Spleen (tissue), 13 donors: ENCODE data around the gene CARD16. TPM values are rescaled to one million over a fixed set of nuclear protein-coding genes. Genes with fewer than 3 reads are reported as not detected.
"Not testable (repeated sequence)": the region's sequence is repeated elsewhere in the genome, so short reads cannot be mapped to it uniquely, and the experiment has no call there.

Experiments used
- DNase-seq: peaks from one replicate; pipeline ENCODE4 v3.0.0-alpha.2; 2020
- H3K27ac ChIP-seq, 8 donors: fragments of 200-600 bp; sonication (generic) in 7 of 8; 1 replicate in 4 of 8; 2 replicates in 4 of 8; pipeline versions ENCODE4 v1.5.0 to v1.8.0; 2016 to 2021; ENCODE audit warnings: inconsistent platforms in 4 of 8, mild to moderate bottlenecking in 4 of 8, moderate library complexity in 1 of 8
- H3K27me3 ChIP-seq, 7 donors: fragments of 200-600 bp; sonication (generic) in 6 of 7; replicated peaks in 1 of 7; 1 replicate in 4 of 7; 2 replicates in 3 of 7; pipeline versions ENCODE4 v1.5.0 to v1.8.0; 2016 to 2021; ENCODE audit warnings: inconsistent platforms in 3 of 7, mild to moderate bottlenecking in 1 of 7
- H3K36me3 ChIP-seq, 6 donors: fragments of 200-600 bp; sonication (generic) in 5 of 6; 1 replicate in 4 of 6; 2 replicates in 2 of 6; pipeline versions ENCODE4 v1.5.0 to v1.8.0; 2016 to 2021; ENCODE audit warnings: inconsistent platforms in 2 of 6
- H3K4me1 ChIP-seq, 6 donors: fragments of 200-600 bp; sonication (generic) in 5 of 6; 1 replicate in 3 of 6; 2 replicates in 3 of 6; pipeline versions ENCODE4 v1.5.0 to v1.8.0; 2016 to 2021; ENCODE audit warnings: inconsistent platforms in 3 of 6
- H3K4me3 ChIP-seq, 8 donors: fragments of 200-600 bp; sonication (generic) in 7 of 8; 1 replicate in 4 of 8; 2 replicates in 4 of 8; pipeline versions ENCODE4 v1.5.0 to v1.8.0; 2016 to 2021; ENCODE audit warnings: inconsistent platforms in 4 of 8, mild to moderate bottlenecking in 4 of 8, moderate library complexity in 2 of 8
- H3K9me3 ChIP-seq, 8 donors: fragments of 200-600 bp; sonication (generic) in 7 of 8; 1 replicate in 4 of 8; 2 replicates in 4 of 8; pipeline versions ENCODE4 v1.5.0 to v1.8.0; 2016 to 2021; ENCODE audit warnings: inconsistent platforms in 4 of 8
- CTCF ChIP-seq, 11 experiments: fragments of 200-600 bp in 7 of 11; fragments of 450-650 bp in 4 of 11; sonication (generic) in 4 of 11; IDR thresholded peaks in 8 of 11; conservative IDR thresholded peaks in 3 of 11; 1 replicate in 7 of 11; 2 replicates in 4 of 11; pipeline versions ENCODE4 v1.4.0 to v1.8.0; 2016 to 2021; ENCODE audit warnings: antibody characterized with exemption in 11 of 11, inconsistent platforms in 4 of 11, mild to moderate bottlenecking in 1 of 11
- POLR2A ChIP-seq, 3 donors: fragments of 450-650 bp; IDR thresholded peaks; one replicate each; pipeline ENCODE4 v1.5.1; 2017; ENCODE audit warnings: antibody characterized with exemption in 3 of 3, mild to moderate bottlenecking in 1 of 3
- POLR2AphosphoS5 ChIP-seq, 3 donors: sonication (generic); formaldehyde crosslinking; IDR thresholded peaks; one replicate each; pipeline ENCODE4 v1.5.1; 2017; ENCODE audit warnings: antibody characterized with exemption in 3 of 3
- WGBS, 5 donors: extraction: QIAGEN DNeasy Blood & Tissue Kit in 3 of 5; methylation state at CpG; one replicate each; pipeline versions ENCODE4 v1.1.5 to v1.1.7; 2013 to 2018; 5-methylcytosine and 5-hydroxymethylcytosine counted together
- intact Hi-C: fragments of 100-400 bp; cut with DNase I; formaldehyde crosslinking; loops from one replicate; pipeline ENCODE4 v1.15.0; 2023; ENCODE audit warnings: low total_unique reads
- long read RNA-seq, 2 donors: transcript quantifications; one replicate each; lab custom pipeline, GENCODE V29; 2026
- polyA plus RNA-seq, 3 donors: library from polyadenylated mRNA; stranded (reverse); fragments of 200-250 nt; gene quantifications; one replicate each; pipeline ENCODE4 v1.2.1, GENCODE V29; 2013
- total RNA-seq, 7 donors: library from RNA; depleted of rRNA in 3 of 7; stranded (reverse); fragments of >200 nt in 3 of 7; fragmentation: NEBNext Ultra II Directional in 4 of 7; extraction: Animal tissue kit (Norgen Biotek cat#: 25700) in 4 of 7; gene quantifications; one replicate each; pipeline versions ENCODE4 v1.1.0 to v1.2.1, GENCODE V29; 2016 to 2021
- donor health status: healthy with polysubstance abuse.
- donor health status: DM: no; HTN: no; CAD: no; lungs with moderate emphysema.
- donor health status: DM: no; HTN: no; CAD: no.
- donor health status: Bipolar disorder and iron deficiency.
- donor health status: healthy.
- donor health status: DM: no; HTN: no; CAD: no.
- donor health status: DM: yes; HTN: yes; CAD: no.

Gene CARD16
- total RNA-seq: 100 to 1,000 TPM in 5 of 7 donors, 10 to 100 TPM in 2; 78.8 to 129 (median 111) TPM
- 100 to 1,000 TPM; 111 to 189 (median 135) TPM for polyA plus RNA-seq
- long read RNA-seq, donor 1, transcript CARD16-202 (3 exons, 686 nt): minor isoform, 14 of 67 reads
- long read RNA-seq, donor 1, transcript CARD16-201 (4 exons, 613 nt): major isoform, 34 of 67 reads
- long read RNA-seq, donor 1, partial matches to known transcripts: 19 of 67 reads
- long read RNA-seq, donor 1, other reads (novel, unspliced or antisense): 0 of 67 reads
- long read RNA-seq, donor 2, transcript CARD16-202 (3 exons, 686 nt): minor isoform, 12 of 32 reads
- long read RNA-seq, donor 2, transcript CARD16-201 (4 exons, 613 nt): major isoform, 15 of 32 reads
- long read RNA-seq, donor 2, partial matches to known transcripts: 5 of 32 reads
- long read RNA-seq, donor 2, other reads (novel, unspliced or antisense): 0 of 32 reads

GRCh38 chr11:105044557-105045524, at the start of gene CARD16:
TSS of gene CARD16 (minus strand) at chr11:105045335. CDS start at chr11:105045297, 38 bp downstream.
- peak within 1 kb of the TSS; percentile 72 to 91 (median 85) for H3K27ac ChIP-seq
- H3K36me3 ChIP-seq: peaks cover 0 to 27% (median 12%) of the 10 kb centered on the region in 6 donors
- TF ChIP-seq POLR2AphosphoS5 (IDR thresholded peaks at IDR 0.05): peak in 1 of 3 donors; percentile 69
- H3K9me3 ChIP-seq, H3K27me3 ChIP-seq, intact Hi-C loops, DNase-seq: not testable (repeated sequence)
- peak within 1 kb of the TSS; percentile 36 to 72 (median 46) for H3K4me3 ChIP-seq
- 1 to 9% (median 4%) methylated on average over 5 of the region's 5 CpGs for WGBS, 5 donors
- H3K4me1 ChIP-seq: peaks cover 7 to 56% (median 43%) of the 10 kb centered on the region in 6 donors

GRCh38 chr11:105092256-105093239, 47.4 kb upstream of the CARD16 start:
- intact Hi-C loops: no loop called here
- H3K27me3 ChIP-seq: no peaks in the 10 kb centered on the region
- DNase-seq: no peak
- no peak overlapping the region for H3K27ac ChIP-seq
- H3K4me3 ChIP-seq: no peak overlapping the region
- WGBS, 5 donors: 52 to 57% (median 53%) methylated on average over 9 of the region's 9 CpGs
- no peaks in the 10 kb centered on the region for H3K36me3 ChIP-seq
- TF ChIP-seq POLR2AphosphoS5 (IDR thresholded peaks at IDR 0.05) (no peak), POLR2A (IDR thresholded peaks at IDR 0.05) (no peak), CTCF (IDR thresholded peaks at IDR 0.05 in 8 of 11, conservative IDR thresholded peaks at IDR 0.05 in 3 of 11) (no peak)
- no peaks in the 10 kb centered on the region for H3K4me1 ChIP-seq
- no peaks in the 10 kb centered on the region for H3K9me3 ChIP-seq

GRCh38 chr11:105081412-105082150, 36.4 kb upstream of the CARD16 start:
- no peak for TF ChIP-seq POLR2AphosphoS5 (IDR thresholded peaks at IDR 0.05)
- no peak for TF ChIP-seq CTCF (IDR thresholded peaks at IDR 0.05 in 8 of 11, conservative IDR thresholded peaks at IDR 0.05 in 3 of 11)
- no peak for TF ChIP-seq POLR2A (IDR thresholded peaks at IDR 0.05)
- Histone ChIP-seq H3K27me3 (no peaks in the 10 kb centered on the region), H3K27ac (no peak overlapping the region), H3K9me3 (no peaks in the 10 kb centered on the region), H3K36me3 (no peaks in the 10 kb centered on the region), H3K4me3 (no peak overlapping the region), H3K4me1 (peaks cover 0 to 16% (median 5%) of the 10 kb centered on the region in 6 donors)
- intact Hi-C loops: no loop called here
- 81 to 97% (median 89%) methylated on average over 2 to 5 of the region's 5 CpGs for WGBS, 5 donors
- DNase-seq: peak; percentile 61

- 26 to 34% (median 27%) methylated on average over 6 of the region's 6 CpGs for WGBS, 5 donors
- H3K27me3 ChIP-seq, H3K36me3 ChIP-seq, H3K9me3 ChIP-seq, intact Hi-C loops, DNase-seq: not testable (repeated sequence)
- Histone ChIP-seq H3K4me3 (peak overlapping the region in 1 of 8 donors; percentile 21), H3K27ac (peak overlapping the region in 2 of 8 donors; percentile 13 to 37), H3K4me1 (peaks cover 0 to 16% (median 5%) of the 10 kb centered on the region in 6 donors)
These were observed 35.2 kb upstream of the CARD16 start for GRCh38 chr11:105080171-105080906.
